ENCODE results near the gene TMPRSS9.
"Not testable (repeated sequence)": the region's sequence is repeated elsewhere in the genome, so short reads cannot be mapped to it uniquely, and the experiment has no call there.

Gene TMPRSS9

GRCh38 chr19:2441096-2441752, 81.2 kb downstream of the TMPRSS9 start:
- DNase-seq = no peak

DNA sequence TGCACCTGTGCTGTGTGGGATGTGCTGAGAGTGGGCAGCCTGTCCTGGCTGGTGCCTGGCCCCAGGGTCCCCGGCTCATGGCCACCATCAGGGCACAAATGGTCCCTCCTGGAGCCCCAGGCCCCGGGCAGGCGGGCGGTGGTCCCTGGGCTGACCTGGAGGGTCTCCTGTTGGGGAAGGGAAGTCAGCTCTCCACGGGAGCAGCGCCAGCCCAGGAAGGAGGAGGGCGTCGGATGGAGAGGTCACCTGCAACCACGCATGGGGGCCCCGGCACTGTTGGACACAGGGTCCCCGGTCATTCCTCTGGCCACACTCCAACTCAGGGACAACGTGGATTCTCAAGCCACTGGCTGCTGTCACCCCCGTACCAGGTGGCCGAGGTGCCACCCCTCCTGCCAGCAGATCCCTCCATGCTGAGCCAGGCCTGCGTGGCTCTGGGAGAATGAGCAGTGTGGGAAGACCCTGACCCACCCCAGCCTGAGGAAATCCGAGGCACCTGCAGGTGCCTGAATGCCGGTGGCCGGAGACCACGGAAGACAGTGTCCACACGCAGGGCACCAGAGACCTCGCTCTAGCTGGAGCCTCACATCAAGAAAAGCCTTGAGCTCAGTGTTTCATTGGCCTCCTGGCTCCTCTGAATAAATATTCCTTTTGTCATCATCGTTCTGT, 83.2 kb downstream of the TMPRSS9 start:
- no peak for DNase-seq

- no peak for DNase-seq
Observed at GRCh38 chr19:2443785-2444182, 83.7 kb downstream of the TMPRSS9 start.

DNA sequence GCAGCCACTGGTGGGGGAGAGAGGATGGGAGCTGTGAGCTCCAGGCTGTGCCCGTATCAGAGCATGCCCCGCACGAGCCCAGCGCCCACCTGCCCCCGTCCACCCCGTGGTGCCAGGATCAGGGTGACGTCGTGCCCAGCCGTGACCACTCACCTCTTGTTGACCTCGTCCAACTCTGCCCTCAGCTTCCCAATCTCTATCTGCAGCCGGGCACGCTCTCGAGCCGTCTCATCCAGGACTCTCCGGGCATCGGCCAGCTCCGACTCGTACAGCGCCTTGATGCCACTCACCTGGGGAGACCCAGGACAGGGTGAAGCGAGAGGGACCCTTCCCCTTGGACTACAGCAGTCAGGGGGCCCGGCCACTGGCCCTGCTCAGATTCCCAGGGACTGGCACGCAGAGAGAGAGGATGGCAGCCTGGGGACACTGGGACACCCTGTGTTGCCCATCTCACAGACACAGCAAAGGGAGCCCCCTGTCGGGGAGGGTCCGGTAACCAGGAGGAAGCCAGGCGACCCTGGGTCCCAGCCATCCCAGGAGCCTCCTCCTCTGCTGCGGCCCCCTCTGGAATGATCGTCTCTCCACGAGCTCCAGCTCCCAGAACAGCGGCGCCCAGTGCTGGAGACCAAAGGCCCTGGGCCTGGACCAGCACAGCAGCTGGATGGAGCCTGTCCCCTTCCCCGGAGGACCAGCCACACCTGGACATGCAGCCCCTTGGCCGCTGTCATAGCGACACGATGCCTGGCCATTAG, 84.4 kb downstream of the TMPRSS9 start:
- DNase-seq = no peak

DNA sequence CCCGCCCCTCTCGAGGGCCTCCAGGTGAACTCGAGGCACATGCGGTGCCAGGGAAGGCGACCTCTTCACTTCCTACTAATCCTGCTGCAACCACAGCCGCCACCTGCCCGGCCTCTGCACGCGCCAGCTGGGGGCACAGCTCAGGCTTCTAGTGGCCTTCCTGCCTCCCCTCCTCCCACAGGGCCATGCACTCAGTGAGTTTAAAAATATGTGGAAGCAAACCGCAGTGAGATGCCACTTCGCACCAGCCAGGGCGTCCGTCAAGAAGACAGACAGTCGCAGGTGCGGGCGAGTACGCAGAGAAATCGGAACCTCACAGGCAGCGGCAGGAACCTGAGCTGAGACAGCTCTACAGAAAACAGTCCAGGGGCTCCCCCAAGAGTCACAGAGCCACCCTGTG, 86.3 kb downstream of the TMPRSS9 start:
- DNase-seq = no peak

DNA sequence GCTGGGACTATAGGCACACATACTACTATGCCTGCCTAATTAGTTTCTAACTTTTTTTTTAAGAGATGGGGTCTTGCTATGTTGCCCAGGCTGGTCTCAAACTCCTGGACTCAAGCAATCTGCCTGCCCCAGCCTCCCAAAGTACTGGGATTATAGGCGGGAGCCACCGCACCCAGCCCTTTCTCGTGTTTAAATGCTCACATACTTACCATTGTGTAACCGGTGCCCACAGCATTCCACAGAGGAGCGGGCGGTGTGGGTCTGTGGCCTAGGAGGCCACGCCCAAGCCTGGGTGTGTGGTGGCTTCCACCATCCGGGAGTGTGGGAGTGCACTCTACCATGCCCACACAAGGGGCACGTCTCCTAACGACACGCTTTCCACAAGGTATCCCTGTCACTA, 89.0 kb downstream of the TMPRSS9 start:
- no peak for DNase-seq

DNA sequence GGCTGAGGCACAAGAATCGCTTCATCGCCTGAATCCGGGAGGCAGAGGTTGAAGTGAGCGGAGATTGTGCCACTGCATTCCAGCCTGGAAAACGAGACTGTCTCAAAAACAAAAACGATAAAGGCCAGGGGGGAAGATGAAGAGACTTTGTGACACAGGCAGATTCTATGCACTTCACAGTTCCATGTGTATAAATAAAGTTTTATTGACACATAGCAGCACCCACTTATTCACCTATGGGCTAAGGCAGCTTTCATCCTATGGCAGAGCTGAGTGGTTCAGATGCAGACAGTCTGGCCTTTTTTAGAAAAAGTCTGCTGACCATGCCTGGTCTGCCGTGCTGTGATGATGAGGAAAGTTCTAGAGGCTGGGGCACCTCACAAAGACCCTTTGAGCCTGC, 91.1 kb downstream of the TMPRSS9 start:
- DNase-seq = no peak

- no peak for DNase-seq
Observed at GRCh38 chr19:2451741-2452140, 91.7 kb downstream of the TMPRSS9 start.

DNA sequence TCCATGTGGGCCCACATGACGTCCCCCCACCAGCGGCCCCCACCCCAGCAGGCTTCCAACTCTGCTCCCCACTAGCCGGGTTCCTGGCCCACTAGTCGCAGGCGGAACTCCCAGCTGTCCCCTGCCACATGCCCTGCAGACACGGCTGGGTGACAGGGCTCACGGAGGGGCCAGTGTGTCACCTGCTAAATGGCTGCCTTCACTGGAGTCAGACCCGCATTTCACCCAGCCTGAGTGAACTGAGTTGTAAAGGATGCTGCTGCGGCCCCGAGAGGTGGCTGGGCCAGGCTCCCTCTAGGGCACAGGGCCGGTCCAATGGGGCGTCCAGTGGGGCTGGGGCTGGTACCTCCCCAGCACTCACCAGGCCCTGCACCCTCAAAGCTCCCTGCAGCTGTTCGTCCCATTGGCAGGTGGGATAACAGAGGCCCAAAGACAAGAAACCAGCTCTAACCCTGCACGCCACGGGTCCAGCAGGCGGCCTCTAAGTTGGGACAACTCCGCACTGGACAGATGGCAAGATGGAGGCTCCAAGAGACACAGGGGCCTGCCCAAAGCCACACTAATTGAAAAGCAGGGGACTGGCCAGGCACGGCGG, 93.5 kb downstream of the TMPRSS9 start:
- no peak for DNase-seq

DNA sequence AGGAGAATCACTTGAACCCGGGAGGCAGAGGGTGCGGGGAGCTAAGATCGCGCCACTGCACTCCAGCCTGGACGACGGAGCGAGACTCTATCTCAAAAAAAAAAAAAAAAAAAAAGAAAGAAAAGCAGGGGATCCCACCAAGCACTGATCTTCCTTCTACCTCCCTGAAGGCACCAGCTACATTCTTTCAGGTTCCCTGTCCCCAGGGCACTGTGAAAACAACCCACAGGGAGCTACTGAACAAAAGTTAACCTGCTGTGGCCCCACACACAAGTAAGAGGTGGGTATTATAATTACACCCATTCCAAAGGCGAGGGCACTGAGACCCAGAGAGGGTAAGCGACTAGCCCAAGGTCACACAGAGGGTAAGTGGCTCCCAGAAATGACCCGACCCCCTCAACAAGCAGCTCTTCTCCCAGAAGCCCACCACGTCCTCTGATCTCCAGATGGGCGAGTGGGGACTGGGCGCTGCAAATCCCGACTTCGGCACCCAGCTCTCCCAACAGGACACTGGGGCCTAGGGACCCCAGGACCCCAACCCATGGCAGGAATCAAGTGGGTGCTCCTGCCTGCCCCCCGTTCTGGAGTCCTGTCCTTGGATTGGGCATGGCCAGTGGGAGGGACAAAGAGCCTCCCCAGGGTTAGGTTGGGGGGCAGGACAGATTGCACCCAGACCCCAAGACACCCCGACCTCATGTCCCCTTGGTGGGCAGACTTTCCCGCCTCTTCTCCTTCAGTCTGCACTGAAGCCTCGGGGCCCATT, 94.3 kb downstream of the TMPRSS9 start:
- no peak for DNase-seq

GRCh38 chr19:2454962-2455850, 95.1 kb downstream of the TMPRSS9 start:
- no peak for DNase-seq

DNA sequence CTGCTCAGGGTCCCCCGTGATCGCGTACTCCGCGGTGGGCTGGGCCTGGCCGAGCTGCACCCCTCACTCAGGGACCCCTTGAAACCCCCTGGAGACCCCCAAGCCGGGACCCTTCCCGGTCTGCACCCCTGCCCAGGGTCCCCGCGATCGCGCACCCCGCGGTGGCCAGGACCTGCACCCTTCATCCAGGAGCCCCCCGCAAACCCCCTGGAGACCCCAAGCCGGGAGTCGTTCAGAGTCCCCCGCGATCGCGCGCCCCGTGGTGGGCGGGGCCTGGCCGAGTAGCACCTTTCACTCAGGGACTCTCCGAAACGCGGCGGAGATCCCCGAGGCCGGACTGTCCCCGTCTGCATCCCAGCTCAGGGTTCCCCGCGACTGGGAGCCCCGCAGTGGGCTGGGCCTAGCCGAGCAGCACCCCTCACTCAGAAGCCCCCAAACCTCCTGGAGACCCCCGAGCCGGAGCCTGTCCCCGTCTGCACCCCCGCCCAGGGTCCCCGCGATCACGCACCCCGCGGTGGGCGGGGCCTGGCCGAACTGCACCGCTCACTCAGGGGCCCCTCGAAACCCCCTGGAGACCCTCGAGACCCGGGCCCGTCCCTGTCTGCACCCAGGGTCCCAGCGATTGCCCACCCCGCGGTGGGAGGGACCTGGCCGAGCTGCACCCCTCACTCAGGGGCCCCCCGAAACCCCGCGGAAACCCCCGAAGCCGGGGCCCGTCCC, 95.9 kb downstream of the TMPRSS9 start:
- peak; percentile 53 to 82 (median 60) for DNase-seq

DNA sequence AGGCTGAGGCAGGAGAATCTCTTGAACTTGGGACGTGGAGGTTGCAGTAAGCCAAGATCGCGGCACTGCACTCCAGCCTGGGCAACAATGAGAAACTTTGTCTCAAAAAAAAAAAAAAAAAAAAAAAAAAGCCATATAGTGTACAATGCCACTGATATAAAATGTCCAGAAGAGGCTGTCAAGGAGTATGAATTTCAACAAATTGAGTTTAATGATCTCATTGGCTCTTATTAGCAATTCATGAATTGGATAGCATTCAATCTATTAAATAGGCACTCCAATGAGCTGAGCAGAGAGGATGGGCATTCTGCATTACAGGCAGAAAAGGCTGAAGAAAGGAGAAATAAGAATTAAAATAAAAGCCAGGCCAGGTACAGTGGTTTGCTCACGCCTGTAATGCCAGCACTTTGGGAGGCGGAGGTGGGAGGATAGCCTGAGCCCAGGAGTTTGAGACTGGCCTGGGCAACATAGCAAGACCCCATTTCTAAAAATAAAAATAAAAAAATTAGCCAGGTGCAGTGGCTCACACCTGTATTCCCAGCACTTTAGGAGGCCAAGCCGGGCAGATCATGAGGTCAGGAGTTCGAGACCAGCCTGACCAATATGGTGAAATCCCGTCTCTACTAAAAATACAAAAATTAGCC, 97.5 kb downstream of the TMPRSS9 start:
- no peak for DNase-seq

GRCh38 chr19:2458054-2458453, 98.0 kb downstream of the TMPRSS9 start:
- no peak for DNase-seq

DNA sequence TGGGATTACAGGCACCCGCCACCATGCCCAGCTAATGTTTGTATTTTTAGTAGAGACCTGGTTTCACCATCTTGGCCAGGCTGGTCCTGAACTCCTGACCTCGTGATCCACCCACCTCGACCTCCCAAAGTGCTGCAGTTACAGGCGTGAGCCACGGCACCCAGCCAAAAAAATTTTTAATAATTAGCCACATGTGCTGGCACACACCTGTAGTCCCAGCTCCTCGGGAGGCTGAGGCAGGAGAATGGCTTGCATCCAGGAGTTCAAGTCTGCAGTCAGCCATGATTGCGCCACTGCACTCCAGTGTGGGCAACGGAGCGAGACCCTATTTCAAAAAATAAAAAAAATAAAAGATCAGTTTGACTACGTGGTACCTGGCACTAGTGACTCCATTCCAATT, 98.7 kb downstream of the TMPRSS9 start:
- not testable (repeated sequence) for DNase-seq

DNA sequence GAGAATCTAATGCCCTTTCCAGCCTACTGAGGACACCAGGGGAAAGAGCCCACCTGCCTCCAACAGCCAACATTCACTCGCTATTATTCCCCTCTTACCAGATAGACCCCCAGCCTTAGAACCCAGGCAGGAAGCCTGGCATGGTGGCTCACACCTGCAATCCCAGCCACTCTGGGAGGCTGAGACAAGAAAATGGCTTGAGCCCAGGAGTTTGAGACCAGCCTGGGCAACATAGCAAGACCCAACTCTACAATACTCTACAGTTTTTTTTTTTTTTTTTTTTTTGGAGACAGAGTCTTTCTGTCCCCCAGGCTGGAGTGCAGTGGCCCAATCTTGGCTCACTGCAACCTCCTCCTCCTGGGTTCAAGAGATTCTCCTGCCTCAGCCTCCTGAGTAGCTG, 100.2 kb downstream of the TMPRSS9 start:
- no peak for DNase-seq

DNA sequence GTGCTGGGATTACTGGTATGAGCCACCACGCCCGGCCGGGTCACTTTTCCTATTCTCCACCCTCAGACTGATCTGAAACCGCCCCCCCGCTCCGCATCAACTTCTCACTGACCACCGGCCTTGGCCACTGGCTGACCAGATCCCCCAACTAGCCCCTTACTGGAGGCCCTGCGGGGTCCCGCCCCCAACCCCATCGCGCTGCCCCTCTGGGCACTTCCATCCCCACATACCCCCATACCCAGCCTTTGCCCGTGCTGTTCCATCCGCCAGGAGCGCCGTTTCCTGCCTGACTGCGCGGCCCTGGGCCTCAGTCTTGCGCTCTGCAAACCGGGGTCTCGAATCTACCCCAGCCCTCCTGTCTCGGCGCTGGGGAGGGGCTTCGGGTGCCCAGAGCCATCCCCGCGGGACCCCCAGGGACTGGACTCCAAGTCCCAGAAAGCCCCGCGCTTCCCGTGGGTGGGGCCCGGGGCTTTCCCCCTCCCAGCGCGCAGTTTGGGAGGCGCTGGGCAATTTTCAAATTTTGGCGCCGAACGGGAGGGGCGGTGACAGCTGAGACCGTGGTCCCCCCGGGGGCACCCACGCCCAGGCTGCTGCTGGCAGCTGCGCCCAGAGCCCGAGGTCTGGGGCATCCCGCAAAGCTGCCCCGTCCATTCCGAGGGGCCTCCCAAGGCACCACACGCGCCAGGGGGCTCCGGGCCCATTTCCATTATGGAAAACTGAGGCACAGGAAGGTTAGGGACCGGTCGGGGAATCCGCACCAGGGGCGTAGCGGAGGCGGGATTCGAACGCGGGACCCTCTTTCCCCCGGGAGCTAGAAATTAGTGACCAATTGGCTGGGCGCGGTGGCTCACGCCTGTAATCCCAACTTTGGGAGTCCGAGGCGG, 101.9 kb downstream of the TMPRSS9 start:
- peak; percentile 65 to 86 (median 69) for DNase-seq

GRCh38 chr19:2462635-2463421, 102.8 kb downstream of the TMPRSS9 start:
- DNase-seq = peak in 1 of 3 donors; percentile 14

DNA sequence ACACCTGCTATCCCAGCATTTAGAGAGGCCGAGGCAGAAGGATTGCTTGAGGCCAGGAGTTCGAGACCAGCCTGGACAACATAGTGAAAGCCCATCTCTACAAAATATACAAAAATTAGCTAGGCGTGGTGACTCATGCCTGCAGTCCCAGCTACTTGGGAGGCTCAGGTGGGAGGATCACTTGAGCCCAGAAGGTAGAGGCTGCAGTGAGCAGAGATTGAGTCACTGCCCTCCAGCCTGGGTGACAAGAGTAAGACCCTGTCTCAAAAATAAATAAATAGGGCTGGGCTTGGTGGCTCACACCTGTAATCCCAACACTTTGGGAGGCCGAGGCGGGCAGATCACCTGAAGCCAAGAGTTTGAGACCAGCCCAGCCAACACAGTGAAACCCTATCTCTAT, 103.6 kb downstream of the TMPRSS9 start:
- DNase-seq = not testable (repeated sequence)

All from suppressor macrophage treated with lipopolysaccharide for 1 hour (primary cell).